ENCODE results near the gene ORM1.
"Not testable (repeated sequence)": the region's sequence is repeated elsewhere in the genome, so short reads cannot be mapped to it uniquely, and the experiment has no call there.

The ORM1 gene

DNA sequence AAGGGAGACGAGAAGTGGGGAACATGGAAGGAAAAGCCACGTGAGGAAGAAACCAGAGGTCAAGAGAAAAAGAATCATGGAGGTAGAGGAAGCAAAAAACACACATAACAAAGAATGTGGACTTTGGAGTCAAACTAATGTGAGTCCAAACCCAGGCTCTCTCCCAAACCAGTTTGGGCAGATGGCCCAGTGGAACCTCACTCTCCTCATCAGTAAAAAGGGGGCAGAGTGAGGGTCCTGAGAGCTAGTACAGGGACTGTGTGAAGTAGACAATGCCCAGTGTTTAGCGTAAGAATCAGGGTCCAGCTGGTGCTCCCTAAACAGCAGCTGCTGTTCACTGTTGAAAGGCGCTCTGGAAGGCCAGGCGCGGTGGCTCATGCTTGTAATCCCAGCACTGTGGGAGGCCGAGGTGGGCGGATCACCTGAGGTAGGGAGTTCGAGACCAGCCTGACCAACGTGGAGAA lies 5.5 kb downstream of the ORM1 start:
- DNase-seq, result not testable (repeated sequence)

DNA sequence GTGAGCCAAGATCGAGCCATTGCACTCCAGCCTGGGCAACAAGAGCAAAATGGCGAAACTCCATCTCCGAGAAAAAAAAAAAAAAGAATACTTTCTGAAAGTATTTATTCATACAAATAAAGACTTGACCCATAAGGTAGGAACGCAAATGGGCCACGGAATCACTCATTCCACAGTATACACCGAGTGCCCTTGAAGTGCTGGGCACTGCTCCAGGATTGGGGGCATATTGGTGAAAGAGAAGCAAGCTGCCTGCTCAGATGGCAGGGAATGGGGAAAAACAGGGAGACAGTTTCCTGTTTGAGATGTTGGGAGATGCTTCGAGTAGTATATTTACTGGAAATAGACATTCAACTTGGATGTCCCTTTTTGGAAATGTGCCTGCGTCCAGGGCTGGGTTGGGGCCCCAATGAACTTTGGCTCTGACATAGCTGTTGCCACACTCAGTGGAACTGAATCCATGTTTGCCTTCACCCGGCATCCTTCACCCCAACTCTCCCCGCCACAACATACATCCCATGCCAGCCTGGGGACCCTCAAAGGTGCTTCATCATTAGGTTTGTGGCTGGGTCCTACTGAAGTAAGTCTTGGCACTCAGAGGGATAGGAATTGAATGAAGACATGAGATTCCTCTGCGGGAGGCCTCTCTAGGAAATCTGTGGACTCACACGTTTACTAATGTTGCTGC lies 6.2 kb downstream of the ORM1 start:
- not testable (repeated sequence) for DNase-seq

DNA sequence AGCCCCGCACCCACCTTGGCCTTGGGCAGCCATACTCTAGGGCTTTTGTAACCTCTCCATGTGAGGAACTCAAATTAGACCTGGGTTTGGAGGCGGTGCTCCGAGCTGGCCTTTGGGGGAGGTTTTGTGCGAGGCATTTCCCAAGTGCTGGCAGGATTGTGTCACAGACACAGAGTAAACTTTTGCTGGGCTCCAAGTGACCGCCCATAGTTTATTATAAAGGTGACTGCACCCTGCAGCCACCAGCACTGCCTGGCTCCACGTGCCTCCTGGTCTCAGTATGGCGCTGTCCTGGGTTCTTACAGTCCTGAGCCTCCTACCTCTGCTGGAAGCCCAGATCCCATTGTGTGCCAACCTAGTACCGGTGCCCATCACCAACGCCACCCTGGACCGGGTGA lies 6.7 kb downstream of the ORM1 start, which contains the start of gene ORM2:
Gene ORM2 (plus strand): TSS at position 245 of the 398 bp plus-strand sequence. CDS start 36 bp downstream, at position 281.
- DNase-seq, result not testable (repeated sequence)

DNA sequence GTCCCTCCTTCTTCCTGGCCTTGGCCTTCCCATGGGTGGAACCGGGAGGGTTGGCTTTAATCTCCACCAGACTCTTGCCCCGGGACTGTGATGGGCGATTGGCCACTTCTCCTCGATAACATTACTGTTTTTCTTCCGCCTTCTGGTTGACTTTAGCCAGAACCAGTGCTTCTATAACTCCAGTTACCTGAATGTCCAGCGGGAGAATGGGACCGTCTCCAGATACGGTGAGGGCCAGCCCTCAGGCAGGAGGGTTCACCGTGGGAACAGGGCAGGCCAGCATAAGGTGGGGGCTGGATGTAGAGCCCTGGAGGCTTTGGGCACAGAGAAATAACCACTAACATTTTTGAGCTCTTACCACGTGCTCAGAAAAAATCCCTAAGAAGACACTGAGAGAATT lies 7.7 kb downstream of the ORM1 start:
- DNase-seq, result no peak

DNA sequence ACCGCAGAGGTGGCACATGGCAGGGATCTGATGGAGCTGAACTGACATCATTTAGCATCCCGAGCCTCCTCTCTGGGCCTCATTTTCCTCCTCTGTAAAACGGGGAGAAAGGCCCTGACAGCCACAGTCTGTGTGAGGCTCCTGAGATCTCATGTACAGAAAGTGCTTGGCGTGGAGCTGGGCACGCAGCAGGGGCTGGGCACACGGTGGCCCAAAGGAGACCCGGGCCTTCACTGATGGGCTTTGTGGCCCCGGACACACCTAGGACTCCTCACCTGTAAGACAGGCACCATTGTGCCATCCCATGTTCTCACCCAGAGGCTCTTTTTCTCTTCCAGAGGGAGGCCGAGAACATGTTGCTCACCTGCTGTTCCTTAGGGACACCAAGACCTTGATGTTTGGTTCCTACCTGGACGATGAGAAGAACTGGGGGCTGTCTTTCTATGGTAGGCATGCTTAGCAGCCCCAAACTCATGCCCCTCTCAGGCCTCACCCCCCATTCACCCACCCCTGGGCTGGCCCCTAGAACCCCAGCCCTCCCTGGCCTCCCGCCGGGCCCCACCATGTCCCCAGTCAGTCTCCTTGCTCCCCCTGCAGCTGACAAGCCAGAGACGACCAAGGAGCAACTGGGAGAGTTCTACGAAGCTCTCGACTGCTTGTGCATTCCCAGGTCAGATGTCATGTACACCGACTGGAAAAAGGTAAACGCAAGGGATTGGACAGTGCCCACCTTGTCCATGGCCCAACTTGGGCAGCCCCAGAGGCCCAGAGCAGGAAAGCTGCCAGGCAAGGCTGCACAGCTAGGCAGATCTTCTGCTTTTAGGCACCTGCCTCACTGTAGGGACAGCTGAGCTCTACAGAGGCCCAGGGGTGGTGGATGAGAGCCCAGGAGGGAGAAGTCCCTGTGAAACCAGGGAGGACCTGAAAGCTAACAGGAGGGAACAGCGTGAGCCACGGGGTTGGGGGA lies 8.6 kb downstream of the ORM1 start:
- not testable (repeated sequence) for DNase-seq

DNA sequence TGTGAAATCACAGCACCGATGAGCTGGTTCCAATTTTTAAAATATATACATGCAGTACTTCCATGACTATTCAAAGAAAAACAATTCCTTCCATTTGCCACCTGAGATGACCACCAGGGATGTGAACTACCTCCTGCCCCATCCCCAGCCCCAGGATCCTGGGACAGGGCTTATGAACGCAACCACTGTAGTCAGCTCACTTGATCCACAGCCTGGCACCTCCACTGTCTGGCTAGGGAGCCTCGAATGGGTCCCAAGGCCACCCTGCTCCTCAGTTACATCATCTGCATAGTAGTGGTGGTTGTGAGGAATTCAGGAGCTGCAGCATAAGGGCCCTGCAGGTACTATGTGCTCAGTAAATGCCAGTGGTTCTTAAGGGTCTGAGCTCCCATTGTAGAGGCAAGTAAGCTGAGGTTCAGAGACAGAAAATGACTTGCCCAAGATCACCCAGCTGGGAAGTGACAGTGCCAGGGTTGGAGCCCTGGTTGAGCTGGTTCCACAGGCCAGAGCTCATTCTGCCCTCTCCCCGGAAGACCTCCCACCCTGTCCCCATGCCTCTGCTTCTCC lies 9.7 kb downstream of the ORM1 start:
- not testable (repeated sequence) for DNase-seq

DNA sequence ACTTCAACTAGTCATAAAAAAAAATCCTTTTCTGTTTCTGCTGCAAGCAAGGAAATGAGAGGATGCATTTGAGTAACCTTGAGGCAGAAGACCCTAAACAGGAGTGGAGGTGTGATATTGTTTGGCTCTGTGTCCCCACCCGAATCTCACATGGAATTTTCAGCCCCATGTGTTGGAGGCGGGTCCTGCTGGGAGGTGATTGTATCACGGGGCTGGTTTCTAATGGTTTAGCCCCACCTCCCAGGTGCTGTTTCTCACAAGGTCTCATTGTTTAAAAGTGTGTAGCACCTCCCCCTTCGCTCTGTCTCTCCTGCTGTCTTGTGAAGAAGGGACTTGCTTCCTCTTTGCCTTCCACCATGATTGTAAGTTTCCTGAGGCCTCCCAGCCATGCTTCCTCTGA lies 10.8 kb downstream of the ORM1 start:
- DNase-seq, result not testable (repeated sequence)

DNA sequence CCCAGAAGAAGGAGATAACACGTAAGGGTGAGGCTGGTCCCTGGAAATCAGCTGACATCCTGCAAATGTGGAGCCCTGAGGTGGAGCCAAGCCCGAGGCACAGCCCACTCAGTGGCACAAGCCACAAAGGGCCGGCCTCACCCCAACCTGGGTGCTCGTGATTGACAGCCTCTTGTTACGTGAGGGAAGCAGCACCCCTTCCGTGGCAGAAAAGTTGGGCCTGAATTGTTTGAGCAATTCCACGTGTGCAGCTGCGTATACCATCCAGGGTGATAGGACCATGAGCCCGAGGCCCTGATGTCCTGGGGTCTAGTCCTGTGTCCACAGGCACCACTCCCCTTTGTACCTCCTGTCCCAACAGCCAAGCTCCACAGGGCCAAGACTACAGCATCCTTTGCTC lies 11.6 kb downstream of the ORM1 start:
- DNase-seq, result no peak

DNA sequence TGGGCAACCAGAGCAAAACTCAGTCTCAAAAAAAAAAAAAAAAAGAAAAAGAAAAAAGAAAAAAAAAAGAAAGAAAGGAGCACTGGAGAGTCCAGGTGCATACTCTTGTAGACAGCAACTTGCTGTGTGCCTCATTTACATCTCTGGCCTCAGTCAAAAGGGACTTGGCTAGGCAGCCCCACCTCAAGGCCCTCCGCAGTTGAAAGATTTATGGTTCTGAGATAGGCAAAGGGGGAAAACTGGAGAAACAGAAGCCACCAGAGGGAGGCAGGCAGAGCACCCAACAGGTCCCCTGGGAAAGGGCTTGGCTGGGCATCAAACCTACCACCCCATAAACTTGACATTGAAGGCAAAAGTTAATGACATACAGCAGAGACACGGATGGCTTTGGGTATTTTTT lies 12.8 kb downstream of the ORM1 start:
- DNase-seq, result no peak

DNA sequence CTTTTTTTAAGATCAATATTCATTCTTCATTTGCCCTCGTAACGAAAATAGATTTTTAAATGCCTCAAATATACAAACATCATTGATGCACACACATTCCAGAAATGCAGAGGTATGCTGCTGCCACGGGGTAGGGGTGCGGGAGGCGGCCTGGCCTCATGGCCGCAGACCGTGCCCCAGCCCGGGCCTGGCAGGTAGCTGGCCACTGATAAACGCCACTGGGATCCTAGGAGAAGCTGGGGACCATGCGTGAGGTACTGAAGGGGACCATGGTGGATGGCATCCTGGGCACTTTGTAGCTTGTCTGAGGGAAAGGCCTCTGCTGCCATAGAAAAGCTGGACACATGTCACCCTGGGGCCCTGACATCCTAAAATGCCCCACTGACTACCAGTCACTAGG lies 13.3 kb downstream of the ORM1 start:
- DNase-seq, result no peak

DNA sequence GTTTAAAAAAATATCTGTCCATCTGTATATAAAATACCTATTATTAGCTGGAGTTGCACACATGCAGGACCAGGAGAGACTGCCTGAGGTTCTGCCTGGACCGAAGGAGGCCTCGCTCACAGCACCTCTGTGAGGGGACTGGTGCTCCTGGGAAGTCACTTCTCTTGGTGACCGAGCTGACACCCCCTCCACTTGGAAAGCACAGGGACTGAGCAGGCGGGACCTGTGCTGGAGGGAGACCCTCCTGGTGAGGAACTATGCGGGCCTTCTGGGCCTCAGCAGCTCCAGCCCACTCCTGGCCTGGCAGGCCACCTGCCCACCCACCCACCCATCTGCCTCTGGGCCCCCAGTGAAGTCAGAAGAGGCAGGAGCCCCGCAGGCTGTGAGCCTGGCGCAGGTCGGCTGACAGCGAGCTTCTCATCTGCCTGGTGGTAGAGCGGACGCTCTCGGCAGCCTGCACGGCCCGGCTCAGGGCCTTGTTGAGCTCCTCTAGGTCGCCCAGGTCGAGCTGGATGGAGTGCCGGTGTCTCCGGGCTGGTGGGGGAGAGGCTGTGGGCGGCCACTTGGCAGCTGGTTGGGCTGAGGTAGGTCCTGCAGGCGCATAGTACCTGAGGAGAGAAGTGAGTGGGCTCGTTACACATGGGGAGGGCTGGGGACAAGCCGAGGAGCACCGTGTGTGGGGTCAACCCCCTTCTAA lies 13.9 kb downstream of the ORM1 start:
- no peak for DNase-seq

DNA sequence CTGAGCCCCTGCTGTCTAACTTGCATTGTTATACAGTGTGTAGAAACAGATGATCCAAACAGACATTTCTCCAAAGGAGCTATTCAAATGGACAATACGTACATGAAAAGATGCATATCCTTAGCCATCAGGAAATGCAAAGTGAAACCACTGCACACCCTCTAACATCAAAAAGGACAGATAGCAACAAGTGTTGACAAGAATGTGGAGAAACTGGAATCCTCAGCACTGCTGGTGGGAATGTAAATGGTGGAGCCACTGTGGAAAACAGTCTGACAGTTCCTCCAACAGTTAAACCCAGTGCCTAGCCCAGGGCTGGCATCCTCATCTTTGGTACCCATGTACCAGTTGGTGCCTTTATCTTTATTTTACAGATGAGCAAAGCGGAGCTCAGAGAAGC lies 15.3 kb downstream of the ORM1 start:
- DNase-seq, result no peak

DNA sequence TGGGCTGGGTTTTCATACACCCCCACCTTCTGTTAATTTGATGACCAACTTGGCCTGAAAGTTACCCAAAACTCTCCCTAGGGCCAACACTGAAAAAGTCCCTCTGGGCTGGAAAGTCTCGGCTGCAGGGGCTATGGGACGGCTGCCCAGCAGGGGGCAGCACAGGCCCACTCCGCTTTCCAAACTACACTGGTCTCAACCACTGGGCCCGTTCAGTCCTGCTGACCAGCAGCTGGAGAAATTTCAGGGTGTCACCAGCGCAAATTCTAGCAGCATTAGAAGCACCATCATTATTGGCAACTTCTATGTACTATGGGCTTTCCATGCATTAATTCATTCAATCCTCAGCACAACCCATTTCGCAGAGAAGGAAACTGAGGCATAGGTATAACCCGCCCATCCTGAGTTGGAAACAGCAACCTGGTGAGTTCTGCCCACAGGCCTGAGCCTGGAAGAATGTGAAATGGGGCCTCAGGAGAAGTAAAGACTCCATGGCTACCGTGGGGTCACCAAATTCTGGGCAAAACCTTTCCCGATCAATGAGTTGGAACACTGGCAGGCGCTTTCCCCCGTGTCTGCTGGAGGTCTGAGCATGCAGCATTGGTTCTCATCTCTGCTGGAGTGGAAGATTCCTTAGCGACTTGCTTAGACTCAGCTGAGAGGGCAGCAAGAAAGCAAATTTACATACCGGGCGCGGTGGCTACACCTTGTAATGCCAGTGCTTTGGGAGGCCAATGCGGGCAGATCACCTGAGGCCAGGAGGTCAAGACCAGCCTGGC lies 16.4 kb downstream of the ORM1 start:
- no peak for DNase-seq

DNA sequence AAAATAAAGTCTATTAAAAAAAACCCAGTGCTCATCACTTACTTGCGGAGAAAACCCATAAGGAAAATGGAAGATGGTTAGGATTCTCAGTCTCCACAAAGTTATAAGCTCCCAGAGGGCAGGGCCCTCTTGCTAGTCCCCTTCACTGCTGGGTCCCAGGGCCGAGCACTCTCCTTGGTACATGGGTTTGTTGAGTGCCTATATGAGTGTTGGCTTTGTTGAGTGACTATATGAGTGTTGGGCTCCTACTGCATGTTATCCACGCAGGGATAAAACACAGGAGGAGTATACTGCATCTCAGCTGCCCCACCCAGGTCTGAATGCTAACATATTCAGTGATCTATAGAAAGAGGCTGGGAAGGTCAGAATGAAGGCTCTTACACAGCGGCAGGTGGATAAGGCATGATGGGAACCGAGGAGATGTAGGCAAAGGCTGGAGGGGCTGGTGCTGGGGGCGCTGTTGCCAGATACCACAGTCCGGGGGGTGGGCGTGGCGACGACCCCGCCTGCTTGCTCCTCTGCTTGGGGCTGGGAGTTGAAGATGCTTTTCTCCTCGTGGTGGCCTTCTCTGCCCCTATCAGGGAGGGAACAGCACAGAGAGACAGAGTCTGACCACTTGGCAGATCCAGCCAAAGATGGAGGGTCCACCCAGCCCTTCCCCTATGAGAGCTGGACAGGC lies 18.4 kb downstream of the ORM1 start:
- DNase-seq, result no peak

DNA sequence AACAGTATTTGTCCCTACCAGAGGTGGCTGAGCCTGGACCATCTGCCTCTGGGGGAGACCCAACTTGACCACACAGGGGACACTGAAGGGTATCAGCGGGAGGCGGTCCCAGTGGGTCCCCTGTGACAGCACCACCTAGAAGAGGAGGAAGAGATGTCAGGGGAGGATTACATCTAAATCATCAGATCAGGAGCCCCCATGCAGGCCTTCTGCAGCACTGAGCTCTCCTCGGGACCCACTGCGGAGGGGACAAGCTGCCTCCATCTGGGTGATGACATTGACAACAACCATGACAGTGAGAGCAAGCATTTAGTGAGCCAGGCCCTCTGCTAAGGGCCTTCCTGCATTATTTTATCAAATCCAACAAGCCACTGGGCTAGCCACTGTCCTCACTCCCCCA lies 19.1 kb downstream of the ORM1 start:
- no peak for DNase-seq

DNA sequence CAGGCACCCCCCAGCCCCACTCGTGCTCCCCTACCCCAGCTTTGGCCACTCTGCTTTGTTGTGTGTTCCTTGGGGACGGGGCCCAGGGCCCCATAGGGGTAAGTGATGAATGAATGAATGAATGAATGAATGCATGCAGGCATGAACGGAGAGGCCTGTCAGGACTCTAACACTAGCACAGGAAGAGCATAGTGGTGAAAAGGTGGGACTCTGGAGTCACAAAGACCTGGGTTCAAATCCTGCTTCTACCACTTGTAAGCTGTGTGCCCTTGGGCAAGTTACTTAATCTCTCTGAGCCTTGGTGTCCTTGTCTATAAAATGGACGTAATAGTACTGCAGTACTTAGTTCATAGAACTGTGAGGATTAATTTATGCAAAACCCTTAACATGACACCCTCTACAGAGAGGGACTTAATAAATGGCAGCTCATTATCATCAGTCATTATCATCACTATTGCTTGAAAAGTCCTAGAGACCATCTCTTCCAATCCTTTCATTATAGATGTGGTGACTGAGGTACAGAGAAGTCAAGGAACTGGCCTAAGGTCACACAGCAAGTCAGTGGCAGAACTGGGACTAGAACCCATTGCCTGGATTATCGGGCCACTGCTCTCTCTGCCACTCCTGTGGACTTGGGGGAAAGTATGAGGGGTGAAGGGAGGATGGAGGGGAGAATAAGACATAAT lies 20.0 kb downstream of the ORM1 start:
- no peak for DNase-seq

DNA sequence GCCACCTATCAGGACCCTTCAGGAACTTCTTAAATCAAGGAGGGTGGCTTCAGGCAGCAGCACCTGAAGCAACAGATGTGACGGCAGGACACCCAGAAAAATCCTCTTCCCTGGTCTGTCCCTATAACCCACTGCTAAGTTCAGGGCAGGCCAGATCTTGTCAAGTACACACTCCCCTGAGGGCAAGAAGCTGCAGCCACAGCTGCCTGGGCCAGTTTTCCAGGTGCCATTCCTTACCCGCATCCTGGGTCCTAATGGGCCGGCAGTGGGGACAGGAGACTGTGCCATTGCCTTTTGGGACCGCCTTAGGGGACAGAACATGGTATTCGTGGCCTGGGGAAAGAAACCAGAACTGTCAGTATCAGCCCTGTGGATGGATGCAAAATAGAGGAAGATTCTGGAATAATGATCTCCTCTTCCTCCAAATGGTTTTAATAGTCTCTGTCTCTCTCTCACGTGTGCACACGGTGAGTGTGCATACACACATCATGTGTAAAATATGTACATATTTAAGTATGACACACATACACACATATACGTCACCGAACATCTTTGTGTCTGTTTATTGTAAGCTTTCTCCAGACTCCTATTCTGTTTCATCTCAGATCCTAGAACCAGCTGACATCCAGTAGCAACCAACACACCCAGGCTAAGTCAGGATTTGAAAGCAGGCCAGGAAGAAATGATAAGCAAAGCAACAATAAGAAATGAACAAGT lies 20.7 kb downstream of the ORM1 start:
- no peak for DNase-seq

DNA sequence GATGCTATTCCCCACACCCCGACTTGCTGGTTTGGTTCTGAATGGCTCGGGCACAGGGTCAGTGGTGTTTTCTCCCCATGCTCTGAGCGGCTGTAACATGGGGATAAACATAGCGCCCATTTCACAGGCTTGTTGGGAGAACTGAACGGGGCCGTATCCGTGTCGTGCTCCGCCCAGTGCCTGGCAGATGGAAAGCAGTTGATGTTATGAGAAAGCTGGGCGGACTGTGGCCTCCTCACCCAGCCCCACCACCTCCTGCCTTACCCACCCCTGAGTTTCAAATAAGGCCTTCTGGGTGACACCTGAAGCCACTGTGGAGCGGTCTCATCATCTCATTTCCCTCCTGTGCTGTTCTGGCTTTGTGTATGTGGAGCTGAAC lies 21.3 kb downstream of the ORM1 start:
- DNase-seq, result no peak

DNA sequence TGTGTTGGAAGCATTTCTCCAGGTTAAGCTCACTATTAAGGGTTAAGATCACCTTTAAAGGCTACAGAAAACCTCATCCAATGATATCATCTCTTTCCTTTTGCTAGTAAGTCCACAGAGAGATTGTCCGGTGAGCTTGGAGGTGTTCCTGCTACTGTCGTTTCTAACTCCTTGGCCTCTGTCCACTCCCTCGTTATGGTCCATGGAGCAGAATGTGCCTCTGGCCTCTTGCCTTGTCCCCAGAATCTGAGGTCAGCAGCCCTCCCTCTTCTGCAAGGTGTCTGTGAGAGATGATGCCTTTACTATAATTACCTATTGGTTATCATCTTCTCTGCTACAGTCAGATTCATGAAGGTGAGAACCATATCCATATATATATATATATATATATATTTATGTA lies 21.8 kb downstream of the ORM1 start:
- DNase-seq, result no peak

DNA sequence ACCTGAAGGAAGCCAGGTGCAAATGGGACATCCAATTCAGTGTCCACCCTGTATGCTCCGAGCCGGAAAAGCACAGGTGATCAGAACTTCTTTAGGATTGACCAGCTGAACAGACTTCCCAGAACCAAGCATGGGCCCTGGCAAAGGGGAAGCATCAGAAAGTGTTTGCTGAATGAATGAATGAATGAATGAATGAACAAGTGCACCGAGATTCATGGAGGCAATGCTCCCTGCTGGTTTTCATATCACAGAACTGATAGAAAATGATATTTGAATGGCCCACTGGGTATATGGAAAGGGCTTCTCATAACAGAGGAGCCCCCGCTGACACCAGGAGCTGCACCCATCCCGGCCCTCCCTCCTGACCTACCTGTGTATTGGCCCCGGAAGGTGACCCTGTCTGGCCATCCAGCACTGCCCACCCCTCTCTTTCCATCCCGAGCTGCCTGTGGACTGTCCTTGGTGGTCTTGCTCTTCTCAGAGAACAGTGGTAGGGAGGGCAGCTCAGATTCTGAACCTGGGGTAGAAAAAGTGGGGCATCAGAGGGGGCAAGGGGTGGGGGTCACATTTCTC lies 22.7 kb downstream of the ORM1 start:
- no peak for DNase-seq
